ENCODE data around the gene MARCHF10. TPM values are rescaled to one million over a fixed set of nuclear protein-coding genes. Genes with fewer than 3 reads are reported as not detected.

Gene MARCHF10
- total RNA-seq, 1 donor from 2014 or later: 0.60 TPM

GRCh38 chr17:62751060-62751691, 56.9 kb downstream of the MARCHF10 start:
- DNase-seq (ENCODE audit: low read depth): peak; percentile 67

GRCh38 chr17:62750631-62751051, 57.5 kb downstream of the MARCHF10 start:
- DNase-seq (ENCODE audit: low read depth): no peak

DNA sequence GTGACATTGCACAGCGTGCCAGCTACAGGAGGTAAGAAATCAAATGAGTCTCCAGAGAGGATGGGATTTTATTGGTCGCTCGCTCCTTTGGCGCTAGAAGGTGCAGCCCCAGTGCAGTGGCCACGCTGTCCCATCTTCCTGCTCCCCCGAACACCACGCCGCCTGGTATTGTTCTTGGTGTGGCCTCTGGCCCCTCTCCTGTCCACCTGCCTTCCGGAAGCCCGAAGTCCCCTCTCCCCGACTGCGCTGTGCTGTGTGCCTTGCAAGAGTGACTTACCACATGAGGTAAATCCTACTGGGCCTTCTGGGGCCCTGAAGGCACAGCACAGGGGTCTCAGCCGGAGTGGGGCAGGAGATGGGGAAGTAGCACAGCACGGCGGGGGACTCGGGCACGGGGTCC, 58.2 kb downstream of the MARCHF10 start:
- DNase-seq (ENCODE audit: low read depth): no peak

DNA sequence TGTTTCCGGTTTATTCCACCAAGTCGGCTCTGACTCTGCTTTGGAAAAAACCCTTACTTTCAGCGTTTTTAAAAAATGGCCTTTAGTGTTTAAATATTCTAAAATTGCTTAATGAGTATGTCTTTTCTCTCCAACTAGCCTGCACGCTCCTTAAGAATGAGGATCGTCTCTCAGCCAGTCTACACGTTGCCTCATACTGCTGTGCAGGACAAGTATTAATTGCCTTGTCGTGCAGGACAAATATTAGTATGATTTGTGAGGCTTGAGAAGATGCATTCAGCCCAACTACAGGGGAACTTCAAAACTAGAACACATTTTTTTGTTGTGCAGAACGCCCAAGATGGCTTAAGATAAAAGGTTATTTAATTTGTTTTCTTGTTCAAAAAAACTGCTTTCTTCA, 61.2 kb downstream of the MARCHF10 start:
- DNase-seq (ENCODE audit: low read depth): no peak

DNA sequence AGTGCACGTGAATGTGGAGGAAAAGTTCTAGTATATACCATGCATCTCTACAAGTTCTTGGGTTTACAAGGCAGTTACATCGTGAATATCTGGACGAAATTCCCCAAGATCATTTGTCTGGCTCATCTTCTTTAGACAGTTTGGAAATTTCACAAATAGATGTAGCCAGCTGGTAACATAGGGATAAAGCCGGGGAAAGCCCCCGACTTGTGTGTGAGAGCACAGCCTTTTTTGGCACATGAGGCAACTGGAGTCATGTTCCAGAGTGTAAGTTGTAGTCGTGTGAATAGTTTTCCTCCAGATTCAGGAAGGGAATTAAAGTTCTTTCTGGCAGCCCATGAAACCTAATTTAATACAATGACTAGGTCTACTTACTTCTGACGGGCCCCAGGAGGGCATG, 62.3 kb downstream of the MARCHF10 start:
- no peak for DNase-seq (ENCODE audit: low read depth)

DNA sequence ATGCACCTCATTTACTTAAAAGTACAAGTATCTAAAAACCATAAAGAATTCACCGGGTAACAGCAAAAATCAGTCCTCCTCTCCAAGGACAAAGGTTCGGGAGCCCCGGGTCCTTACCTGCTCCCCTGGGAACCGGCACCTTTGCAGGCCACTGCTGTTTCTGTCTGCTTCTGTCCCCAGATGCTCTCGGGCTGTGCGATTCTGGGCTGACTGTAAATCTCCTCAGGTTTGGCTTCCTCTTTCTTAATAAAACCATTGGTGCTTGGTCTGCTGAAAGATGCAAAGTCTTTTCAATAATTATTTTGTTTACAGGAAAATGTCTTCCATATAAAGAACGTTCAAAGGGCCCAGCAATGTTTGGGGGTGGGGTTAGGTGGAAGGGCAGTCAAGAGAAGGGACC, 63.9 kb downstream of the MARCHF10 start:
- DNase-seq (ENCODE audit: low read depth): no peak

GRCh38 chr17:62741290-62741689, 66.8 kb downstream of the MARCHF10 start:
- no peak for DNase-seq (ENCODE audit: low read depth)

DNA sequence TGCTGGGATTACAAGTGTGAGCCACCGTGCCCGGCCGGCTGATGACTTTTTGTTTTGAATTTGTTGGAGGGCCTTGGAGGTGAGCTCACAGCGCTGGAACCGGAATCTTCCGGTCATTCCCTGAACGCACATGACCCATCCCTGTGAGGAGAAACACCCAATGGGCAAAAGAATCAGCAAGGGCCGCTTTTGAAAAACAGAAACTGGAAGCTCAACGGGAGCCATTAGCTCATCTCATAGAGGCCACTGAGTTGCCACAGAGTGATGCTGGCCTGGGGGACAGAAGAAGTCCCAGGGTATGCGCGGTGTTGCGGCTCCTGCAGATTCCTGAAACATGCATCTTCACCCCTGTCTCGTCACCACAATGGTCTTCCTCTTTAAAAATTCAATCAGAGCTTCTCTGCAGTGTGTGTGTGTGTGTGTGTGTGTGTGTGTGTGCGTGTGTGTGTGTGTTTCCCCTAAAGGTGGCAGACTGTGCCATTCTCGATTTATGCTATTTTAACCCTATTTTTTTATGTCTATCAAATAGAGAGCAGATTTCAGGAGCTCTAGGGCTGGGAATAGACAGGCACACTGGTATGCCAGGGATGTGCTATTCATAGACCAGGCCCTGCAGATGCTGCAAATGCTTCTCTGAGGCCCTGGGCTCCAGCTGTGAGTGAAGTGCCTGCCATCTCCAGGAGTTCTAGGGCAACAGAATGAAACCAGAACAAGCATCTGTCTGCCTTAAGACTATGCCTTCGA, 68.3 kb downstream of the MARCHF10 start:
- DNase-seq (ENCODE audit: low read depth): no peak

DNA sequence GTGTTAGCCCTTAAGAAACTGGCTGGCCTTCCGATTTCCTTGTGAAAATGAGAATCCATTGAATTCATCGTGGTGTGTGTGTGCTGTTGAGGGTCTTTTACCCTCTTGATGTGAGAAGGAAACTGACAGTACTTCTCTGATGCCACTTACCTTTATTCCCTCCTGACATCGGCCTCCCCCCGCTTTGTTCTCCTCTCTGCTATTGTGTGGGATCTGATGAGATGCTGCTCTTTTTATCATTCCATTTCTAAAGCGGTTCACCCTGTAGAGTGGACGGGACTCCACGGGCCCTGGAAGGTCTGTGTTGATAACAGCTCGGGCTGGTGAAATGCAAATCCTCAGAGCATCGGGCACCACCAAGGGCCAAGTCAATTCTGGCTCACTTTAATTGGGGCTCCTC, 69.8 kb downstream of the MARCHF10 start:
- no peak for DNase-seq (ENCODE audit: low read depth)

DNA sequence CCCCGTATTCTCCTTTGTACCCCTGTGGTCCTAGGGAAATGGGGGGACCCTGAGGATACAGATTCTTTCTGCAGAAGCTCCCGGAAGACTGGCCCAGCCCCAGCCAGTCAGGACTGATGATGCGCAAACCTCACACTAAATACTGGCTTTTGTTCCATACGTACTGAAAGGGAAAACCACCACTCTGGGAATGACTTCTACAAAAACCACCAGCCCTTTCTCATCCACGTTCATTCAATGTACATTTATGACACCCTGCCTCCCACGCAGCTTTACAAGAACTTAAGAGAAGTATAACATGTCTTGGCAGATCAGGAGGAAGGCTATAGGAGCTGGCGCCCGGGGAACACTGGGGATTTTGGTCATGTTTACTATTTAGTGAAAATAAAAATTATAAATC, 70.6 kb downstream of the MARCHF10 start:
- no peak for DNase-seq (ENCODE audit: low read depth)

GRCh38 chr17:62735044-62735651, 73.0 kb downstream of the MARCHF10 start:
- DNase-seq (ENCODE audit: low read depth): no peak

DNA sequence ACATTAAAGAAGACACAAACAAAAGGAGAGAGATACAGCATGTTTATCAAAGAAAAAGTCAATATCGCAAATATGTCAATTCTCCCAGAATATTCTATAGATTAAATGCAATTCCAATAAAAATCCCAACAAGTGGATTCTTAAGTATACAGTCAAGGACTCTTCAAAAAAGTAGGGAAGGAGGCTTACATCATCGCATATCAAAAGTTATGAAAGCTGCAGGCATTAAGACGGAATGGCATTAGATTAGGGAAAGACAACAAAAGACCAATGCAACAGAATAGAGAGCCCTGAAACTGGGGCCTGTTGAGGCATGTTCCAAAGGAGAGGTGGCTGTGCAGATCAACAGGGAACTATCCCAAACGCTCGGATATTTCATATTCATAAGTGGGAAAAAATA, 76.0 kb downstream of the MARCHF10 start:
- DNase-seq (ENCODE audit: low read depth): no peak

DNA sequence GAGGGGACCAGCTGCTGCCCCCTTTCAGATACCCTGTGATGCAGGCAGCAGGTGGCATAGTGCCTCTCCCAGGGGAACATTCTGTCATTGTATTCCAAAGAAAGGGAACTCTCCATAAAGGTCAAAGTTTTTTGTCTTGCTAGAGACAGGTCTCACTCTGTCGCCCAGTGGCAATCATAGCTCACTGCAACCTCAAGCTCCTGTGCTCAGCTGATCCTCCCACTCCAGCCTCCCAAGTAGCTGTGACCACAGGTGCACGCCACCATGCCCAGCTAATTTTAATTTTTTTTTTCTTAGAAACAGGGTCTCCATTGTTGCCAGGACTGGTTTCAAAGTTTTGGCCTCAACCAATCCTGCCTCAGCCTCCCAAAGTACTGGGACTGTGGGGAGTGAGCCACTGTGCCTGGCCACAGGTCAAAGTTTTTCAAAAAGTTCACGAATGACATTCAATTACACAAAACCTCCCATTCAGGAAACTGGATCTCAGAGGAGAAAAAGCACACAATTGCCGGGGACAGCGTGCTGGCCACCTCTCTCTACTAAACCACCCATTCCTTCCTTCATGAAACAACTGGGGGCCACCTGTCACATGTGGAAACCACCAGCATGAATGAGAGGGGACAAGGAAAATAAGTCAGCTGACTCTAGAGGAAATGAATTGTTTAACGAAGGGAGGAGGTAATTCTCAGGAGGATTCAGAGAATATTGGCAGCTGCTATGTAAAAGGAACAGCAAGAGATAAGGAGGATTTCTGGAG, 80.0 kb downstream of the MARCHF10 start:
- no peak for DNase-seq (ENCODE audit: low read depth)

- peak; percentile 39 for DNase-seq (ENCODE audit: low read depth)
These were observed 82.3 kb downstream of the MARCHF10 start for GRCh38 chr17:62725791-62726249.

- peak; percentile 22 for DNase-seq (ENCODE audit: low read depth)
These were observed 83.5 kb downstream of the MARCHF10 start for GRCh38 chr17:62724398-62725146.

GRCh38 chr17:62723842-62724241, 84.3 kb downstream of the MARCHF10 start:
- DNase-seq (ENCODE audit: low read depth): no peak

- DNase-seq (ENCODE audit: low read depth): peak; percentile 27
These were observed 85.5 kb downstream of the MARCHF10 start for GRCh38 chr17:62722625-62723024.

DNA sequence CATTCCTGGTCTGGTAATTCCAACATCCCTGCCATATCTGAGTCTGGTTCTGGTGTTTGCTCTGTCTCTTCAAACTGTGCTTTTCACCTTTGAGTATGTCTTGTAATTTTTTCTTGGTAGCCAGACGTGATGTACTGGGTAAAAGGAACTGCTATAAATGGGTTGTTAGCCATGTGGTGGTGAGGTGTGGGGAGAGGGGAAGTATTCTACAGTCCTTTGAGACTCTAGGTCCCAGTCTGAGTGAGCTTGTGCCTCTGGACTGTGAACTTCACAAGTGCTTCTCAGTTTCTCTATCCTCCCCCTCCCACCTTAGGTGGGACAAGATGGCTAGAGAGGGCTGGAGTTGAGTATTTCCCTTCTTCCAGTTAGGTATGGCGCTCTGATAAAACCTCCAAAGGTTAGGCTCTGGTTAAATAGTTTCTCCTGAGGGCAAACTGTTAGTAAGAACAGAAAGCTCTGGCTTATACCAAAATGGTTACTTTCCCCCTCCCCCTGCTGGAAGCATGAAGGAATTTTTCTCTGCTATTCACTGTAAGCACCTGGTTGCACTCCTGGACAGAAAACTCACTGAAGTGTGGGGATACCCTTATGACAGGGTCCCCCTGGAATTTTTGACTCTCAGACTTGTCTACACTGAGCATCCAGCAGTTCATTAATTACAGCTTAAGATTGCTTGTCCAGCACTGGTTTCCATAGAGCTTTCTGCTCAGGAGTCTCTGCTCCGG, 87.8 kb downstream of the MARCHF10 start:
- DNase-seq (ENCODE audit: low read depth): peak; percentile 87

DNA sequence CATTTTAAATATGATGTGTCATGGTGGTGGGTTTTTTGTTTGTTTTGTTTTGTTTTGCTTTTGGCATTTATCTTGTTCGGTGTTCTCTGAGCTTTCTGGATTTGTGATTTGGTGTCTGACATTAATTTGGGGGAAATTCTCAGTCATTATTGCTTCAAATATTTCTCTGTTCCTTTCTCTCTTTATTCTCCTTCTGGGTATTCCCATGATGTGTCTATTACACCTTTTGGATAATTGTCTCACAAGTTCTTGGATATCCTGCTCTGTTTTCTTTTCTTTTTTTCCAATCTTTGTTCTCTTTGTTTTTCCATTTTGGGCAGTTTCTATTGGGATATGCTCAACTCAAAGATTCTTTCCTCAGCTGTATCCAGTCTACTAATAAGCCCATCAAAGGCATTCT, 88.5 kb downstream of the MARCHF10 start:
- DNase-seq (ENCODE audit: low read depth): no peak

DNA sequence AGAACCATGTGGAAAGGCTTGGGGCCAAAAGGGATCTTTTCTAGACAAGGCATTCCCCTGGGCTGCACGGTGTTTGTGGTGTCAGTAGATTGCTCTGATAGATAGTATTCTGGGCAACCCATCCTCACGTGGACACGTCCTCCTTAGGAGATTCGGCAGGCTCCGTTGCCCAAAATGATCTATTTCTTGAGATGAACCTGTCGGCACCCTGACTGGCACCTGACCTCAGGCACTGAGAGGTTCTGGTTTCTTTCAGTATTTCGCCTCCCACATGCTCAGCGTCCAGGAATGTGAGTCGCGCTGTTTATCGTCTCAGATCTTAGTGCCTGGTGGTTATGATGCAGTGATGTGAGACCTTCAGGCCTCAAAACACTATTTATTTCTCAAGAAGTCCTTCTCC, 89.7 kb downstream of the MARCHF10 start:
- DNase-seq (ENCODE audit: low read depth): peak; percentile 93

DNA sequence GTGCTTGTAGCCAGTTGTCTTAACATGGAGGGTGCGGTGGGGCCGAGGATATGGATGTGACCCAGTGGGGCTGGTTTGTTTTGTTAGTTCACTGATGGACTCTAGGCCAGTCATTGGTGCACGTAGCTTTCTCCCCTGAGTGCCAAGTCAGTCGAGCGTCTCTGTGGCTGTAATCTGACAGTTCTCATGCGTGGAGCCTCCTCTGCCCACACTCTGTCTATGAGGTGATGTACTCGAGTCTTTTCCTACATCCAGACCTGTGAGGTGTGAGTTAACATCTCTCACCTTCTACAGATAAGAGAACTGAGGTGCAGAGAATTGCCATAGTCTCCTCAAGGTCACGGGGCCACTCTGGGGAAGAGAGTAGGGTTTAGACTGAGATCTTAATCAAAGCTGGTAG, 90.2 kb downstream of the MARCHF10 start:
- DNase-seq (ENCODE audit: low read depth): no peak
